B cell (primary cell): ENCODE results near the gene CPLX1. TPM values are rescaled to one million over a fixed set of nuclear protein-coding genes. Genes with fewer than 3 reads are reported as not detected.

Experiments
- ATAC-seq: fragments of 200-7000 bp; cut with Tn5 transposase; one replicate; pipeline ENCODE4 v1.10.0; 2021; ENCODE audit warnings: low read depth, mild to moderate bottlenecking, moderate number of reproducible peaks, moderate library complexity
- CTCF ChIA-PET: fragments of 350-600 bp; sonication (Branson Sonifier 250); formaldehyde crosslinking; loops from one replicate; lab custom pipeline; 2021; ENCODE audit warnings: antibody characterized with exemption, inconsistent platforms; lab: Charles Lee
- POLR2A ChIA-PET: fragments of 350-600 bp; sonication (Branson Sonifier 250); formaldehyde crosslinking; loops from one replicate; lab custom pipeline; 2021; ENCODE audit warnings: antibody characterized with exemption; lab: Charles Lee
- DNase-seq: peaks from one replicate; pipeline ENCODE4 v3.0.0; 2013
- H2AFZ ChIP-seq: 2 replicates; pipeline ENCODE4 v1.6.1; 2012; ENCODE audit warnings: mild to moderate bottlenecking, low read depth, low read length; ENCODE audit not compliant: insufficient read depth, poor library complexity, severe bottlenecking
- H3K27ac ChIP-seq, 2 donors: 1 replicate in 1 of 2; 2 replicates in 1 of 2; pipeline ENCODE4 v1.5.1; 2012 to 2013; ENCODE audit warnings: low read length in 2 of 2, mild to moderate bottlenecking in 2 of 2, moderate library complexity in 1 of 2
- H3K27me3 ChIP-seq, 4 experiments: fragments of 200-600 bp in 1 of 4; sonication (generic) in 1 of 4; replicated peaks in 1 of 4; 1 replicate in 2 of 4; 2 replicates in 2 of 4; pipeline versions ENCODE4 v1.6.1 to v1.7.0; 2013 to 2016; ENCODE audit warnings: low read length in 3 of 4, mild to moderate bottlenecking in 2 of 4, mixed read lengths in 1 of 4, moderate library complexity in 1 of 4; ENCODE audit not compliant: insufficient read depth in 4 of 4, control insufficient read depth in 3 of 4; ENCODE audit errors: control extremely low read depth in 1 of 4
- H3K36me3 ChIP-seq, 2 experiments: replicated peaks in 1 of 2; 1 replicate in 1 of 2; 2 replicates in 1 of 2; pipeline versions ENCODE4 v1.6.1 to v1.7.1; 2013; ENCODE audit warnings: low read length in 1 of 2; ENCODE audit not compliant: insufficient read depth in 2 of 2, control insufficient read depth in 1 of 2; ENCODE audit errors: control extremely low read depth in 1 of 2, extremely low read depth in 1 of 2
- H3K4me1 ChIP-seq, 2 donors: fragments of 200-600 bp in 1 of 2; sonication (generic) in 1 of 2; 1 replicate in 1 of 2; 2 replicates in 1 of 2; pipeline versions ENCODE4 v1.5.1 to v1.6.1; 2013 to 2017; ENCODE audit warnings: low read length in 2 of 2; ENCODE audit not compliant: control insufficient read depth in 2 of 2, insufficient read depth in 2 of 2
- H3K4me2 ChIP-seq: replicated peaks from 2 replicates; pipeline ENCODE3; 2012; ENCODE audit warnings: mild to moderate bottlenecking, low read depth, low read length; ENCODE audit not compliant: poor library complexity, severe bottlenecking
- H3K4me3 ChIP-seq, 5 experiments: fragments of 200-600 bp in 1 of 5; sonication (generic) in 1 of 5; 1 replicate in 3 of 5; 2 replicates in 2 of 5; pipeline versions ENCODE4 v1.5.1 to v1.7.0; 2011 to 2016; ENCODE audit warnings: low read length in 4 of 5, mild to moderate bottlenecking in 4 of 5, low read depth in 2 of 5, control low read depth in 1 of 5, moderate library complexity in 1 of 5; ENCODE audit not compliant: insufficient read depth in 1 of 5; ENCODE audit errors: control extremely low read depth in 1 of 5, extremely low read depth in 1 of 5
- H3K79me2 ChIP-seq: fragments of 200-600 bp; sonication (generic); one replicate; pipeline ENCODE4 v1.6.0; 2016; ENCODE audit warnings: low read length; ENCODE audit not compliant: control insufficient read depth, insufficient read depth
- H3K9ac ChIP-seq: fragments of 200-600 bp; sonication (generic); 2 replicates; pipeline ENCODE4 v1.6.1; 2017; ENCODE audit warnings: mild to moderate bottlenecking, low read length, moderate library complexity
- H3K9me3 ChIP-seq, 3 donors: one replicate each; pipeline versions ENCODE4 v1.6.1 to v1.7.1; 2013; ENCODE audit warnings: low read length in 2 of 3; ENCODE audit not compliant: control insufficient read depth in 2 of 3, insufficient read depth in 1 of 3; ENCODE audit errors: control extremely low read depth in 1 of 3
- H4K20me1 ChIP-seq: 2 replicates; pipeline ENCODE4 v1.6.0; 2012; ENCODE audit warnings: mild to moderate bottlenecking, low read length; ENCODE audit not compliant: insufficient read depth, control insufficient read depth, poor library complexity, severe bottlenecking
- H3K27ac Mint-ChIP-seq: one replicate; pipeline ENCODE4 v1.8.0; 2021; ENCODE audit warnings: mixed read lengths
- H3K27me3 Mint-ChIP-seq: one replicate; pipeline ENCODE4 v1.8.0; 2021; ENCODE audit warnings: mixed read lengths
- H3K4me1 Mint-ChIP-seq: one replicate; pipeline ENCODE4 v1.8.0; 2021; ENCODE audit warnings: mixed read lengths
- H3K4me3 Mint-ChIP-seq: one replicate; pipeline ENCODE4 v1.8.0; 2021; ENCODE audit warnings: mixed read lengths
- H3K9me3 Mint-ChIP-seq: one replicate; pipeline ENCODE4 v1.8.0; 2022; ENCODE audit warnings: mixed read lengths; ENCODE audit not compliant: insufficient read depth
- EZH2 ChIP-seq: IDR thresholded peaks from 2 replicates; pipeline ENCODE4 v1.6.1; 2012; ENCODE audit warnings: borderline replicate concordance, low read depth, mild to moderate bottlenecking, moderate library complexity, low read length; ENCODE audit not compliant: insufficient read depth, poor library complexity, severe bottlenecking
- WGBS: methylation state at CpG from one replicate; pipeline ENCODE4 v1.1.5; 2013; ENCODE audit warnings: missing lambda C conversion rate; ENCODE audit not compliant: insufficient coverage; 5-methylcytosine and 5-hydroxymethylcytosine counted together
- intact Hi-C: fragments of 100-400 bp; cut with micrococcal nuclease; formaldehyde crosslinking; loops from one replicate; pipeline ENCODE4 v1.10.0; 2022
- polyA plus RNA-seq: library from polyadenylated mRNA; depleted of rRNA; stranded (reverse); fragments of >200 nt; gene quantifications from 2 replicates; pipeline ENCODE4 v1.2.3, GENCODE V29; 2012
- total RNA-seq, 2 donors: library from RNA; stranded (reverse); fragments of 120-200 nt in 1 of 2; gene quantifications; 1 replicate in 1 of 2; 2 replicates in 1 of 2; pipeline versions ENCODE4 v1.2.3 to v1.2.4, GENCODE V29; 2013 to 2022
- TF ChIP-seq, protein P1 (sequence below): fragments of 200-600 bp; IDR thresholded peaks from one replicate; pipeline ENCODE4 v1.8.0; 2022; ENCODE audit warnings: antibody characterized with exemption, mild to moderate bottlenecking

The CPLX1 gene
- total and polyA plus RNA-seq, 2 donors (not counting 1 experiment from before 2014, with no cell fraction given), result not detected

DNA sequence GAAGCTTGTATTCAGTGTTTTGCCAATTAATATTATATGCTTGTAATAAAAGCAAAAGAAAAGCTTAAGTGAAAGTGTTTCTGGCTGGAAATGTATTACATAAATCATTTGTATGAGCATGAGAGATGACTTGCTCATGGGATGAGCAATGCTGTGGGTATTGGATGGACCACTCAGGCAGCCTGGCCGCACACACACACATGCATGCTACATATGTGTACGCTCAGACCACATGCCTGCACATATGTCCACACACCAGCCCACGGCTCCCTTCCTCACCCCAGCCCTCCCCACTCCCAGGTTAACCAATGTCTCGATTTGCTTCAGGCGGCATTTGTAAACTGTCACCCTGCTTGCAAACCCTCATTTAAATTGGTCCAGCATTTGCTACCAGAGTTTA, 55.9 kb downstream of the CPLX1 start:
- H4K20me1 ChIP-seq, result peaks cover 76% of the 10 kb centered on the region
- H3K27ac ChIP-seq, result no peak overlapping the region
- H3K79me2 ChIP-seq, result peaks cover 76% of the 10 kb centered on the region

GRCh38 chr4:769511-769910, 56.4 kb downstream of the CPLX1 start:
- POLR2A ChIA-PET, result no interaction called here
- intact Hi-C loops, result no loop called here
- no peak for TF ChIP-seq EZH2
- TF ChIP-seq, protein P1, sequence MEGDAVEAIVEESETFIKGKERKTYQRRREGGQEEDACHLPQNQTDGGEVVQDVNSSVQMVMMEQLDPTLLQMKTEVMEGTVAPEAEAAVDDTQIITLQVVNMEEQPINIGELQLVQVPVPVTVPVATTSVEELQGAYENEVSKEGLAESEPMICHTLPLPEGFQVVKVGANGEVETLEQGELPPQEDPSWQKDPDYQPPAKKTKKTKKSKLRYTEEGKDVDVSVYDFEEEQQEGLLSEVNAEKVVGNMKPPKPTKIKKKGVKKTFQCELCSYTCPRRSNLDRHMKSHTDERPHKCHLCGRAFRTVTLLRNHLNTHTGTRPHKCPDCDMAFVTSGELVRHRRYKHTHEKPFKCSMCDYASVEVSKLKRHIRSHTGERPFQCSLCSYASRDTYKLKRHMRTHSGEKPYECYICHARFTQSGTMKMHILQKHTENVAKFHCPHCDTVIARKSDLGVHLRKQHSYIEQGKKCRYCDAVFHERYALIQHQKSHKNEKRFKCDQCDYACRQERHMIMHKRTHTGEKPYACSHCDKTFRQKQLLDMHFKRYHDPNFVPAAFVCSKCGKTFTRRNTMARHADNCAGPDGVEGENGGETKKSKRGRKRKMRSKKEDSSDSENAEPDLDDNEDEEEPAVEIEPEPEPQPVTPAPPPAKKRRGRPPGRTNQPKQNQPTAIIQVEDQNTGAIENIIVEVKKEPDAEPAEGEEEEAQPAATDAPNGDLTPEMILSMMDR, result no peak
- Histone ChIP-seq H4K20me1 (peaks cover 75% of the 10 kb centered on the region), H3K27ac (no peak overlapping the region), H3K79me2 (peaks cover 71% of the 10 kb centered on the region), H3K9me3 (peaks cover 0 to 2% (median 0%) of the 10 kb centered on the region in 3 donors), H2AFZ (no peak overlapping the region), H3K4me2 (no peak overlapping the region), H3K27me3 (no peaks in the 10 kb centered on the region), H3K4me3 (no peak overlapping the region), H3K36me3 (peaks cover 0 to 55% of the 10 kb centered on the region in 2 experiments), H3K4me1 (no peaks in the 10 kb centered on the region), H3K9ac (no peak overlapping the region)
- no peaks in the 10 kb centered on the region for H3K27me3 Mint-ChIP-seq
- no peak overlapping the region for H3K4me3 Mint-ChIP-seq
- no peak for DNase-seq
- H3K27ac Mint-ChIP-seq, result no peak overlapping the region
- WGBS, result 97% methylated on average over 18 of the region's 19 CpGs
- peaks cover 19% of the 10 kb centered on the region for H3K4me1 Mint-ChIP-seq
- H3K9me3 Mint-ChIP-seq, result no peaks in the 10 kb centered on the region
- CTCF ChIA-PET, result no interaction called here
- no peak for ATAC-seq

More for the DNA sequence above, 55.9 kb downstream of the CPLX1 start:
- ChIA-PET POLR2A (no interaction called here), CTCF (no interaction called here)
- Mint-ChIP-seq H3K9me3 (no peaks in the 10 kb centered on the region), H3K4me1 (peaks cover 21% of the 10 kb centered on the region), H3K27me3 (no peaks in the 10 kb centered on the region), H3K4me3 (no peak overlapping the region), H3K27ac (no peak overlapping the region)
- TF ChIP-seq EZH2, result no peak
- TF ChIP-seq, protein P1, result no peak
- no peak overlapping the region for H3K4me2 ChIP-seq
- H3K4me3 ChIP-seq, result no peak overlapping the region
- H3K4me1 ChIP-seq, result no peaks in the 10 kb centered on the region
- intact Hi-C loops, result no loop called here
- no peak overlapping the region for H3K9ac ChIP-seq
- H3K27me3 ChIP-seq, result no peaks in the 10 kb centered on the region
- H3K36me3 ChIP-seq, result peaks cover 0 to 52% of the 10 kb centered on the region in 2 experiments
- DNase-seq (no peak), ATAC-seq (no peak)
- no peaks in the 10 kb centered on the region for H3K9me3 ChIP-seq
- WGBS, result 97% methylated on average over 5 of the region's 5 CpGs
- H2AFZ ChIP-seq, result no peak overlapping the region
